ENCODE results near the gene ZNRF3.
"Not testable (repeated sequence)": the region's sequence is repeated elsewhere in the genome, so short reads cannot be mapped to it uniquely, and the experiment has no call there.

Gene ZNRF3

DNA sequence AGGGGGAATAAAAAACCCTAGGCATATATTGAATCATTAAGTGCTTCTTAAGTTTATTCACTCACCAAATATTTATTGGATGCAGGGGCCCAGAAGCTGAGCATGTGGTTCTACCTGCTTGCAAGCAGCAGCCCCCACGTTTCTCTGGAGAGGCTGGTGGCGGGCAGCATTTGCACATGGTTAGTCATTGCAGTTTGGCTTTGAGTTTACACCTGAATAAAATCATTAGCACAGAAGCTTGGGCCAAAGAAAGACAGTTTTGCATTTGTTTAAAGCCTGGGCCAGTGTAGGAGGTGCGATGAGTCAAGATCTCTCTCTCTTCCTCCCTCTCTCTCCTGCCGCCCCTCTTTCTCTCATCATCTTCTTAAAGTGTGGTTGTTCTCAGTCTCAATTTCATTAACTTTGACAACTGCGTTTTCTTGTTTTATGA lies 105.7 kb downstream of the ZNRF3 start:
- no peak for DNase-seq

DNA sequence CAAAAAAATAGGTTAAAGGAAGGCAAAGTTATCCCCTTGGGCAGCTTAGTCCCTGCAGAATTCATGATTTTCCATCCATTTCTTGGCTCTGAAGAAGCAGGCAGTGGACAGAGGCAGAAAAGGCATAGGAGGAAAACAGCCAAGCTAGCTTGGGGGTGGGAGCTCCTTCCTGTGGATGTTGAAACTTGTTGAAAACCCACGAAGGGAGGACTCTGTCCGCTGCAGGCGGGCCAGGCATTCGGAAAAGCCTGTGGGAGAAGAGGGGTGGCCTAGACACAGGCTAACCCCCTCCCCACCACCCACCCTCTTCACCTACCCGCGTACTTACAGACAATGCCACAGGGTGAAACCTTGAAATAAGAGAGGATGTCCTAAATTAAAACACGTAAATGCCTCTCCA lies 106.1 kb downstream of the ZNRF3 start:
- no peak for DNase-seq

DNA sequence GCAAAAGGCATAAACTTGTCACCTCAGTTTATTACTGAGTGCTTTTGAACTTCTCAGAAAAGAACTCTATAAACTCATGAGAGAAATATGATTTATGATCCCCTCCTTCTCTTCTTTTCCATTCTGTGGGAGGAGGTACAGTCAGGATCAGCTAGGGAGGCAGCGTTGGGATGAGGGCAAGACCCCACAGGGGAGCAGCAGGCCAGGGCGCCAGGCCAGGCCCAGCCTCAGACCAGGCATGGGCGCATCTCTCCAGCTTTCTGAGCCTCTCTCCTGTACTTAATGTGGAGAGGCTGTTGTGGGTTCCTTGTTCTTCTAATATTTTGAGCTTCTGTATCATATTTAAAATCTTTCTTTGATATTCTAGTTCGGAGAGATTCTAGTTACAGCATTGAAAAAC lies 106.5 kb downstream of the ZNRF3 start:
- DNase-seq: no peak

DNA sequence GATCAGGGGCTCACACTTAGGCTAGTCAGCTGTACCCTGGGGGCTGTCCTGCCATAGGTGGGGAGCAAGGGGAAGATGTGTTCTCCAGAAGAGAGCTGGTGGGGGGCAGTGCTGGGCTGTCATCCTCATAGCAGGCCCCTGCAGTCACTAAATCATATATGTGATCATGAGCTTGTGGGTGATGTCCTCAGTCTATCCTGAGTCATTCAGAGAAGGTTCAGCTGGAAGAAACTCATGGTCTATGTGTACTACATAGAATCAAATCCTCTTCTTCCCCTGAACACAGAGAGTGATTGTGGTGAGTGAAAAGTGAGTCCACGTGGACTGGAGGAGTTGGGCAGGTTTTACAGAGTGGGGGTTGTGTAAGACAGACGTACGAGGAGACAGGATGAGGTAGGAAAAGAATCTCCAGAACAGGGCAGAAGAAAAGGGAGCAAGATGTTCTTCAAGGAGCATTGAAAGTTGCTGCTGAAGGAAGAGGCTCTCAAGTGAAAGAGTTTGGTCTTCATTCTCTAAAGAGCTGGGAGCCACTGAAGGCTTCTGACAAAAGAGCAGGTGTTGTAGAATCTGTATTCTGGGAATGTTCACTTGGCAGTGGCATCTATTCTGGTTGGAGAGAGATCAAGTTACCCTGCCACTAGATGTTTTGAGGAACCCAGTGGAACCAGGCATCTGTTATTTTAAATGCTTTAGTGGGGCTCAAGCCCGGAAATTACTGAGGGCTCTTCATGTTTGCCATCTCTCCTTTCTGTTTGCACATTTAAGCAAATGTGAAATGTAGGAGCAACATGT lies 109.4 kb downstream of the ZNRF3 start:
- no peak for DNase-seq

DNA sequence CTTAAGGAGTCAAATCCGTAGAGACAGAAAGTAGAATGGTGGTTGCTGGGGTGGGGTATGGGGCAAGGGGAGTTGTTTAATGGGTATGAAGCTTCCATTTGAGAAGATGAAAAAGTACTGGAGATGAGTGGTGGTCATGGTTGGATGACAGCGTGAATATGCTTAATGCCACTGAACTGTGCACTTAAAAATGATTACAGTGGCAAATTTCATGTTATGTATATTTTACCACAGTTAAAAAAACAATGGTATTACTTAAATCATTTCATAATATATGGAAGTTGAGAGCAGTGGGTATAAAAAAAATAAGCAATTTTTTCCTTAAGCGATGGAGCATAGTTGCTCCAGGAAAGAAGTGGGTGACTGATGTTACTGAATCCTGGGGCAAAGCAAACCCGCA lies 111.2 kb downstream of the ZNRF3 start:
- DNase-seq: no peak

DNA sequence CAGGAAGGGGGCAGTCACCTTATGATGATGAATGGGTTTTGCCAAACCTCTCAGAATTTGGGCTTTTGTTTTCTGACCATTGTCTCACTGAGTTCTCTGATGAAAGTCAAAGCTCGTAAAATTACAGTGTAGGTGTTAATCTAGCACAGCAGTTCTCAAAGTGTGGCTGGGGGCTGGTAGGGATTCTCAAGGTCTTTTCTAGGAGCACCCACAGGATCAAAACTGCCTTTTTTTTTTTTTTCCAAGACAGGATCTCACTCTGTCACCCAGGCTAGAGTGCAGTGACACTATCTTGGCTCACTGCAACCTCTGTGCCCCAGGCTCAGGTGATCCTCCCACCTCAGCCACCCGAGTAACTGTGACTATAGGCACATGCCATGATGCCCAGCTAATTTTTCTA lies 112.2 kb downstream of the ZNRF3 start:
- DNase-seq: no peak

DNA sequence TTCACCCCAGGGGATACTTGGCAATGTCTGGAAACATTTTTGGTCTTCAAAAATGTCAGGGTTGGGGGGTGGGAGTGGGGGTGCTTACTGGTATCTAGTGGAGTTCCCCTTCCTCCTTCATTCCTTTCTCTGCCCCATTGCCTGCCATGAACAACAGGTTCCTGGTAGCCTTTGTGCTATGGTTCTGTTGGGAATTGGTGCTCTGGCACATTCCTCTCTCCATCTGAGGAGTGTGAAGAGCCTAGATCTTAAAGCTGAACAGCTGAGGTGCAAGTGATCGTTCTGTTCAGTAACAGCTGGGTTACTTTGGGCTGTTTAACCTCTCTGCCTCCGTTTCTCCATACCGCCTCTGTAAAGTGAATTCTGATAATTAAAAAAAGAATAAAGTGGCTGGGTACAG lies 114.0 kb downstream of the ZNRF3 start:
- DNase-seq: no peak

DNA sequence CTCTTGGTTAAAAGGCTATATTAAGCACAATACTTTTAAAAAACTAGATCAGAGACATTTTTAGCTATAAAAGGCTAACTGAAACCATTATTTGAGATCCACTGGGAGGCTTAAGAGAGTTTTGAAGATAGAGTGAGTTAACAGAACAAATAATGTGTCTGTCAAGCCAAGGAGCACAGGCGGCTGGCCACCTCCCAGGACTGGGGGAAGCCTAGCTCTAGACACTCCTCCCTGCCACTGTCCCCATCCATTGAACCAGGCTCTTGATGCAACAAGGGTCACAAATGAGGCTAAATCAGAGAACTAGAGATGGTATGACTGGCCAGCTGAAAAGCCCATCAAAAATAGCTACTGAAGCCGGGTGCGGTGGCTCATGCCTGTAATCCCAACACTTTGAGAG lies 115.3 kb downstream of the ZNRF3 start:
- no peak for DNase-seq

DNA sequence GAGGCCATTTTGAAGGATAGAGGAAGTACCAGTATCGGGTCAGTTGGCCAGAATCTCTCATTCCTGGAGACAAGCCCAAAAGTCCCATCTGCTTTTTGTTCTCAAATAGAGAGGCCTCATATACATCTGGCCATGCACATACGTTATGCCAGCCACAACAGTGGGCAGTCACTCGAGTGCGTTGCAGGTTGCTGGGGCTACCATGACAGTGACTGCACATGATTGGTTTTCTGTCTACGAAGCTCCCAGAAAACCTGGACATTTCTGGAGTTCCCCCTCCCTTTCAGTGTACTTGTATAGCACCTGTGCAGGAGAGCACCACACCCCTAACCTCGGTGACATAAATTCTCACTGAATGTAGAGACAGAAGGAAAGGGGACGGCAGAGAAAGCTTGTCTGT lies 116.1 kb downstream of the ZNRF3 start:
- DNase-seq: no peak

DNA sequence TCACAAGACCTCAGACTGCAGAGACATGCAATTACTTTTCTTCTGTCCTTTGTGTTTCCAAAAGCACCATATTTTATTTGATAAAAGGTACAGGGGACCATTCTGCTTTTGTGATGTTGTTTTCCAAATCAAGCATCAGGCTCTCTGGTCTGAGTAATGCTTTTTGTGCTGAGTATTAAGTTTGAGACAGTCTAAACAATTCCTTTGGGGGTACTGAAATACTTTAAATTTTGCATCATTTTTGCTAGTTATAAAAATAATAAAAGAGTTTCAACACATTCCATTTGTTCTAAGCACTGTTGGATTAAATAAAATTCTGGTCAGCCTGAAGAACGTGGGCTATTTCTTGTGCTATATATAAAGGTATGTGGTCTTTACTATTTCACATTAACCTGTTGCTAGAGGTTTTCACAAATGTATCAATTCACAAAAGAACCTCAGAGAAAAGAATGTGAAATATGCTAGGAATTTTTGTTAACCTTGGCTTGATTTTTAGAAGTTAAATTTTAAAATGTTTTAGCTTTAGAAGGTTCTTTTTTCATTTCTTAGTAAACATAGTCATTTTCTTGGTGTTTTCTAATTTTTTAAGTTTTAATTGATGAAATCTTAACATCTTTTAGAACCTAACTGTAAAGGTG lies 116.7 kb downstream of the ZNRF3 start:
- DNase-seq: no peak

DNA sequence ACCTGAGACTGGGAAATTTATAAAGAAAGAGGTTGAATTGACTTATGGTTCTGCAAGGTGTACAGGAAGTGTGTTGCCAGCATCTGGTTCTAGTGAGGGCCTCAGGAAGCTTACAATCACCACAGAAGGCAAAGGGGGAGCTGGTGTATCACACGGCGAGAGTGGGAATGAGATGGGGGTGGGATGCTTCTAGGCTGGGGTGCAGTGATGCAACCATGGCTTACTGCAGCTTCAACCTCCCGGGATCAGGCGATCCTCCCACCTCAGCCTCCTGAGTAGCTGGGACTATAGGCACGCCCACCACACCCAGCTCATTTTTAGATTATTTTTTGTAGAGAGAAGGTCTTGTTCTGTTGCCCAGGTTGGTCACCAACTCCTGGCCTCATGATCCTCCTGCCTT lies 117.3 kb downstream of the ZNRF3 start:
- DNase-seq: no peak

DNA sequence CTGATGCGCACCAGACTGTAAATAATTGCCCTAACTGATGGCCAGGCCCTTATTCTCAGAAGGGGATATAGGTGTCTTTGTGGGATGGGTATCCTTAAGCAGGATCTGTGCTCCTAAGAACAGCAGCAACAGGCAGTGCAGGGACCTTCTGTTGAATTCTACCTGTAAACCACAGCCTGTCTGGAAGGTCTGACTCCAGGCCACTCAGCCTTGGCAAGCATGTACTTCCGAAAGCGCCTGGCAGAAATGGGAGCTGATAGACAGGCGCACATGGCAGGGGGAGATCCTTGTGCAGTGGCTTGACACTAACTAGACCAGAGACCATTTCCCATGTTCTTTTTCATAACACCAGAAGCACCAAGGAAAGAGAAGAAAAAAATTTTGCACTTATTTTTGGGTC lies 119.2 kb downstream of the ZNRF3 start:
- no peak for DNase-seq

DNA sequence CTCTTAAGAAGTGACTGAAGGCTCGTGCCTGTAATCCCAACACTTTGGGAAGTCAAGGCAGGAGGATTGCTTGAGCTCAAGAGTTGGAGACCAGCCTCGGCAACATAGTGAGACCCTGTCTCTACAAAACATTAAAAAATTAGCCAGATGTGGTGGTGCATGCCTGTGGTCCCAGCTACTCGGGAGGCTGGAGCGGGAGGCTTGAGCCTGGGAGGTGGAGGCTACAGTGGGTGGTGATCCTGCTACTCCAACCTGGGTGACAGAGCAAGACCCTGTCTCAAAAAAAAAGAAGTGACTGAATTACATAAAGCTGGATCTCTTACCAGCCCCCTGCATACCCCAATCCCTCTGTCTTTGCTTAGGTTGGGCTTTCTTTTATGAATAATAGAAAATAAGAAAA lies 120.2 kb downstream of the ZNRF3 start:
- DNase-seq: no peak

DNA sequence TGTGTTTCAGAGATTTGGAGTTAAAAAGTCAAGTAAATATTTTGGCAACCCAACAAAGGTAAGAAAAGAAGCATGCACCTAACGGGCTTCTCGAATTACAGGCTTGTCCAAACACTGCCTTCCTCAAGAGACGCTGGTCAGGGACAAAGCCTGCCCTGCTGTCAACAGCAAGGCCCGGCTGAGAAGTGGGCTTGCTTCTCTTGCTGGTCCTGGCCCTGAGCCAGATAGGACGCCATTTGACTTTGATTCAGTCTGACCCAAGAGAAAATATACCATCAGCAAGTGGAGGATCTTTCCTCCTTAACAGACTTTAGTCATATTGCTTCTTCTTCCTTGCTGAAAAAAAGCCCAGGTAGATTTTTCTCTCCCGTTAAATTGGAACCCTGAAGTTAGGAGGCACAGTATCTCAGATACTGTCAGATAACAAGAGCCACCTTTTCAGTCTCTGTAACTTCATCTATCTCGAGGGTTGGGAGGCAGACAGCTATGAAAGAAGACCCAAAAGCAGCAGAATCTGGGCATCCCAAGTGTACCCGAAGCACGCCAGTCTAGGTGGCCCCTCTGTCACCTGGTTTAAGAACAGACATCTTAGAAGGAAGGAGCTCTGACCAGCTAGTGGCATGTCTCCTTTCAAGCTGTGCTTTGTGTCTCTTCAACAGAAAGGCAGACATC lies 120.7 kb downstream of the ZNRF3 start:
- no peak for DNase-seq

DNA sequence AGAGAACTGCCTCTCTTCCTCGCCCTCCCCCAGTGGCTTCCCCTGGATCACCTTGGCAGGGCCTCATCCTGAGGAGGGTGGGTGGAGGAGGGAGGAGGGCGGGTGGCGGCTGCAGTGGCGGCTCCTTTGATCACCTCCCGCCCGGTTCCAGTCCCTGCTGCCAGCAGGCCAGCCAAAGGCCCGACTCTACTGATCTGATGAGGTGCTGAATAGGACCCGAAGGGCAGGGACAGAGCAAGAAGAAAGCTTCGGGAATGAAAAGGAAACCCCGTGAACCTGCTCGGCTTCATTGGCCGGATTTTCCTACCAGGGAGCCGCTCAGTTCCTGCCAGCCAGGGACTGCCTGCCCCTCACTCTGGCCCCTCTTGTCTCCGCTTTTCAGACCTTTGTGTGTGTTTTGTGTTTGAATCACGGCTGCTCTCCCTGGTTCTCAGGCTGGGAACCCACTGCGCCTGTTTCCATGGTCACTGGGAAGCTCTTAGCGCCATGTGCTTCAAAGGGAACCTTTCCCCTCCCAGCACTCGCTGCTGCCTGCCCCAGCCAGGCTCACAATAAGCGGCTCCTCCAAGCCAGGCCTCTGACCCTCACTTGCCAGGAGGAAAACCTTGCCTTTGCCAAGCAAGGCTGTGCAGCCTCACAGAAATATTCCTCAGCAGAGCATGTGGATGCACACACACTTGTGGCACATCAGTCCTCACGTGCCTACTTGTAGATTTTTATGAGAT lies 121.4 kb downstream of the ZNRF3 start:
- no peak for DNase-seq

DNA sequence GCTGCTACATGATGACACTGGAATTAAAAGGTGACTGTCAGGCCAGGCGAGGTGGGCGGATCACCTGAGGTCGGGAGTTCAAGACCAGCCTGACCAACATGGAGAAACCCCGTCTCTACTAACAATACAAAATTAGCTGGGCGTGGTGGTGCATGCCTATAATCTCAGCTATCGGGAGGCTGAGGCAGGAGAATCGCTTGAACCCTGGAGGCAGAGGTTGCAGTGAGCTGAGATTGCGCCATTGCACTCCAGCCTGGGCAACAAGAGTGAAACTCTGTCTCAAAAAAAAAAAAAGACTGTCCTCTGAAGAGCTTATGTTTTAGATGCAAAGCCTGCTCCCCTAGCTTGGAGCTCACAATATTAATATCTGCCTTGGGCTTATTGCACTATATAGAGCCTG lies 122.4 kb downstream of the ZNRF3 start:
- DNase-seq: not testable (repeated sequence)

DNA sequence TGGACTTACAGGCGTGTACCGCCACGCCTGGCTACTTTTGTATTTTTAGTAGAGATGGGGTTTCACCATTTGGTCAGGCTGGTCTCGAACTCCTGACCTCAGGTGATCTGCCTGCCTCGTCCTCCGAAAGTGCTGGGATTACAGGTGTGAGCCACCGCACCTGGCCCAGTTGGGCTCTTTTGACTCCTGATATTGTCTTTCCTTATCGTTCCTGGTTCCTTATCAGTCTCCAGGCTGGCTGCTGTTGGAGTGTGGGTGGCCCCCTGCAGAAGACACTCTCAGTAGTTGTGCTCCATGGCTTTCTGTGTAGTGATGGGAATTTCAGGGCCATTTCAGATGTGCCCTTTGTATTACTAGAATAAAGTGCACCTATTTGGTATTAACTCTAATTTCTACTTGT lies 123.0 kb downstream of the ZNRF3 start:
- DNase-seq: no peak

DNA sequence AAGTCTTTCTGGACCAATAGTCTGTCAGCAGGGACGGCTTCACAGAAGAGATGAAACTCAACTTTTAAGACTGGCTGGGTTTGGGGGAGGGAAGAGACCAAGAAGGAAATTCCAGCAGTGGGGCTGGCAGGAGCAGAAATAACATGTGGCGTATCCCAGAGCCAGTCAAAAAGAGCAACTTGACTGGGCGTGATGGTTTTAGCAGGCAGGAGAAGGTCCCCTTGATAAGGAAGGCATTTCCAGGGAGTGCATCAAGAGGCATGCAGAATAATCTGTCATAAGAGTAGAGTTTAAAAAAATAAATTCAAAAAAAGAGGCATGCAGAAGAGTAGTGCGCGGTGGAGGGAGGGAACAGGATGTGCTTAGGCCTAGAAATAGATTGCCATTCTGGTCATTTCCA lies 125.8 kb downstream of the ZNRF3 start:
- DNase-seq: no peak

DNA sequence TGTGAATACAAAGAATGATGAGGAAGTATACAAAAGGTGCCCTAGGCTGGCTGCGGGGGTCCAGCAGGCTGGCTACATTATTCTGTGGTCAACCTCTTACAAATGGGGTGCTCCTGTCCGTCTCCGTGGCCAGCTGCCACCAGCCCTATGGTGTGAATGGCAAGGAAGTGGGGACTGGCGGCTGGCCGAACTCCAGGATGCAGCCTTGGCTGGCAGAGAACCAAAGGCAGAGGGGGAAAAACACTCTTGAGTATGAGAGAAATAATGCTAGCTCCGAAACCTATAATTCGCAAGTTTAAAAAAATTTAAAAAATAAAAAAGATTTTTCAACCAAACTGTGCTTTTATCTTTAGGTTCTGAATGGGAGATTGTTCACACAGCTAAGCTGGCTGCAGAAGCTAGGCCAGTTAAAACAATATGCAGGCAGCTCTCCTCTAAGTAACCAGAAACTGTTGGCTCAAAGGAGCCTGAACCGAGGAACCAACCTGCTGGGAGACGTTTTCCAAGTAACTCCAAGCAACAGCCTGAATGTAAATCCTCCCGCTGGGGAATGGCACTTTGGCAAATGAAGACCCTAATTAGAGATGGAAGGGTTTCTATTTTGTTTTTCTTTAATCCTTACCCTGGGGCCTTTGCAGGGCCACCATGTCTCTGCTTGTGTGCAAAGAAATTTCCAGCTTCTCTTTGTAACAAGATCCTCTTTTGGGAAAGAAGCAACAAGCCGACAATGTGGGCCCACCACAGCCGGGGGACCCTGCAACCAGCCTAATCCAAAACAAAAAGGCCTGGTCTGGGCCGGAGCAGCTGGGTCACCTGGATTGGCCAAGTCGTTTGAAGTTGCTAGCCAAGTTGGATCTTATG lies 128.1 kb downstream of the ZNRF3 start:
- DNase-seq: no peak

DNA sequence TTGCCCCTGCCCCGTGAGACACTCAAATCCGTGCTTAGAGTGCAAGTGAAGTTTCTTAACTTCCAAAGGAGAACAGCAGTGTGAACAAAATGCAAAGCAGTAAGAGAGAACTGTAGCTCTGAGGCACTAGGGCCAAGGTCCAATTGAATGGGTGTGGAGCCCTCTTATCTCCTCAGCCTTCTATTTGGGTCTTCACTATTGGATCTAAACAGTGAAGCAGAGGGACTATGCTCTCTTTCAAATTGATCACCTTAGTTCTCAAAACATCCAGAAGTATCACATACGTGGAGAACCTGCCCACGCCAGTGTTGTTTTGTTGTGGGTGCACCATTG lies 128.7 kb downstream of the ZNRF3 start:
- no peak for DNase-seq

DNA sequence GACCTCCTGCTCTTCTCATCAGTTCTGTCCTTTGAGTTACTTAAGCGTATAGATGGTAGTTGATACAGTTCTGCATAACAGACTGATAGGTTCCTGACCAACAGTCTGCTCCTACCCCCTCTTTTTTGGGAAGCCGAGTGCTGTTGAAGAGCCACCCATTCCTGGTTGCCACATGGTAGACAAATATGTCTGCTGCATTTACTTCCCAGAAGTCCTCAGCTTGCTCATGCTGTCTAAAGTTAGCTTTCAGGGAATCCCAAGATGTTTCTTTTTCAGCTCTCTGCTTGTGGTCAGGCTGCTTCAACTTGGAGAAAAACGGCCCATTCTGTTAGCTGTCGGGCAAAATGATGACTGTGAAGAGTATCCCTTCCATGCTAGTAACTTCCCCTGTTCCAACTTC lies 129.6 kb downstream of the ZNRF3 start:
- no peak for DNase-seq

DNA sequence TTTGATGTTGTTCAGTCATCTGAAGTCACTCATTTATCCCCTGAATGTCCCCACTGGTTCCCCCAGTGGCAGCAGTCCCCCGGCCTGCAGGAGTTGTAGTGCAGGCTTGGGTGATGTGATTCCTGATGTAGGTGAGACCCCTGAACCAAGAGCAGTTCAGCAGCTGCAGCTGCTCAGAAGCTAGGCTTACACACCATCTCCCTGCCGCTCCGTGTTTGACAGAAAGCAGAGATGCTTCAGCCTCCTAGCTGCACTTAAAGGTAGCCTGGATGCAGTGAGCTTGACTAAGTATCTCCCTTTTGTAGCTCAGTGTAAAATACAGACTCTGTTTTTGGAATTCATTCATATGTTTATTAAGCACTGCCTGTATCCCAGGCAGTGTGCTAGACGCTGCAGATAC lies 130.9 kb downstream of the ZNRF3 start:
- DNase-seq: no peak

DNA sequence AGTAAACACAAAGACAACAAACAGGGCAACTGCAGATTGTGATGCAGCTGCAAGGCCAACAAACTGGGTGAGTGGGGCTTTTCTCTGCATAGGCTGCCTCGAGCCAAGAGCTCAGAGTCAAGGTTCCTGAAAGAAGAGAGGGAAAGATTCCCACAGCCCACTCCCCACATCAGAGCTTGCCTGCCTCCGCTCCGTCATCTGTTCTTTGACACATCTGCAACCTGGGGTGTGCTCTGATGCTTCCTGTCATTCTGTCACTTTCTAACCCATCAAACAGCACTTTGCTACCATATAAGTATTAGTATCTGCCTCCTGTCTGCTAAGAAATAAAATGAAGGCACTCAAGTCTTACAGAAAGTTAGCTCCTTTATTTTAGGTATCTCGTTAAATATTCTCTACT lies 131.4 kb downstream of the ZNRF3 start:
- DNase-seq: no peak
